ENCODE results near the gene NPNT.

Gene NPNT

DNA sequence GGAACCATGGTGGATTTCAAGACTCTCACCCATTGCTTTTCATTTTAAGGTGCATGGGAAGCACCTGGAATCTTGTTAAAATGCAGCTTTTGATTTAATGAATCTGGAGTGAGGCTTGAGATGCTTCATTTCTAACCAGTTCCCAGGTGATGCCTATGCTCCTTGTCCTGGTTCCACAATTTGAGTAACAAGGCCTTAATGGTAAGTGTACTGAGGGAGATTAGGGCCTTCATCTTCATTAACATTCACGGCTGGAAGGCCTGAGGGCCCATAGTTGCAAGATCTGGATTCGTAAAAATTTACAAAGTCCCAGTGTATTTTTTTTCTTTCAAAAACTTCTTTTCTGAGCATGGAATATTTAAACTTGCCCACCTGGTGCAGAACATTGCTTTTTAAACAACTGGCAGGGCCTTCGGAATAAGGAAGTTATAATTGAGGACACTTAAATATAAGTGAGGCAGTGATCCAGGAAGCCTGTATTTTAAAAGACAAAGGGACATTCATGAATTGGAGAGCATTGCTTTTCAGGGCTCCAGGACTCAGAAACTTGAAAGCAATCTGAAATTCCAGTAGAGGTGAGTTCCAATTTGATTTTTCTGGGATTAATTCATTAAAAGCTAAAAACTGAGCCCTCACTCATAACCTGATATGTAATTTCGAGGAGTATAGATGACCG lies 77.8 kb downstream of the NPNT start:
- DNase-seq, result no peak

DNA sequence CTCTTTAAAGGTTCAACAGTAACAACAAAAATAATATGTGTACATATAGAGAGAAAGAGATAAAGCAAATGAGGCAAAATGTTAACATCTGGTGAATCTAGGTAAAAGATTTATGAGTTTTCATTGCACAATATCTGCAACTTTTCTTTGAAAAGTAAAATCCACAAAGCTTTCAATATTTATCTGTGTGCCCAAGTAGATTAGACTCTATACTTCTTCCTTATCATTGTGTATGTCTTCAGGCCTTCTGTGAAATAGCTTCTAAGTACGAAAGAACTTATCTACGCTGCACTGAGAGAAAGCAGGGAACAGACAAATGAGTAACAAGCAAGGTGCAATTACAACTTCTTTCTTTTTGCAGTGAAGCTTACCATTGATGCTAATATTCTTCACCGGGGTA lies 81.6 kb downstream of the NPNT start:
- DNase-seq, result no peak

DNA sequence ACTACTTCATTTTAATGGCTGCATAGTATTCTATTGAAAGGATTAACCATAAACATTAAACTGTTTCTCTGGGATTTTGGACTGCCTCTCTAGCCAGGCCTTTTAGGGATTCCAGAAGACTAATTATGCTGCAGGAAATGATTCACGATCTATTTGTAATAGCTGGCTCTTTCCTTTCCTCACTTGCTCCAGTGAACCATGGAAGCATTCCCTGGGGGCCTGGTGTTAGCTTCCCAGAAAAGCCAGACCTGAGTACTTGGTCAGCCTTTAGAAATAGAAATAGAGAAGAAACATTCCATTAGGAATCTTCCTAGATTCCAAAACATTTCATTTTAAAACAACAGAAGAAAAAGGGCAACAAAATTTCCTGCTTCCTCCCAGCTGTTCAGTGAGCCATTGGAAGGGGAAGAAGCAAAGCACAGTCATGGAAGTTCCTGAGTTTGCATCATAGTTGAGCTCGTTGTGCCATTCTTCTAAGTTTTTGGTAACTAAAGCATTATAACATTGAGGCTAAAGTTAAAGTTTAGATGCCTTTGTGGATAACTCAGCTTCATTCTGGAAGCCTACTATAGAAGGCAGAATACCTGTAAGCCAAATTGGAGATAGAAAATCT lies 83.5 kb downstream of the NPNT start:
- DNase-seq, result no peak

DNA sequence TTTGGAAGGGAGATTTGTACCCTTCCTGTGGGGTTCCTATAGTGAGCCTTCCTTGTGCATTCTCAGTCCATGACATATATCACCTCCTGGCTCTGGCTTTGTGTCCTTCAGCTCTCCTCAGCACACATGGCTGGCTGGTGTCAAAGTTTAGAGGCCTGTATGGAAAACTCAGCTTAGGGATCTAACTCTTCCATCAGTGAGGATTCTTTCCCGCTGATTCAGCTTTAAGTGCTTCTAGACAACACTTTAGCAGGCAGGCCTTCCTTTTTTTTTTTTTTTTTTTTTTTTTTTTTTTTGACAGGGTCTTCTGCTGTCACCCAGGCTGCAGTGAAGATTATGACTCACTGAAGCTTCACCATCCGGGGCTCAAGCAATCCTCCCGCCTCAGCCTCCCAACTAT lies 84.2 kb downstream of the NPNT start:
- no peak for DNase-seq

DNA sequence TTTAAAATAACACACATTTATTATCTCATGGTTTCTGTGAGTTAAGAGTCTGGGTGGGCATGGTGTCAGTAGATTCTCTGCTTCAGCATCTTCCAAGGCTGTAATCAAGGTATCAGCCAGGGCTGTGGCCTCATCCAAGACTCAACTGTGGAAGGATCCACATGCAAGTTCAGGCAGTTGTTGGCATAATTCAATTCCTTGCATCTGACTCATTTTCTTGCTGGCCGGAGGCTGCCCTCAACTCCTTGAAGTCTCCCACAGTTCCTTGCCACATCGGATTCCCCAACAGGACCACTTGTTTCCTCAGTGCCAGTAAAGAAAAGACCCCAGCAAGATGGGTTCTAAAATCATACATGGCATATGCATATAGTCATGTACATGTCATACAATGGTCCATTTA lies 93.4 kb downstream of the NPNT start:
- no peak for DNase-seq

DNA sequence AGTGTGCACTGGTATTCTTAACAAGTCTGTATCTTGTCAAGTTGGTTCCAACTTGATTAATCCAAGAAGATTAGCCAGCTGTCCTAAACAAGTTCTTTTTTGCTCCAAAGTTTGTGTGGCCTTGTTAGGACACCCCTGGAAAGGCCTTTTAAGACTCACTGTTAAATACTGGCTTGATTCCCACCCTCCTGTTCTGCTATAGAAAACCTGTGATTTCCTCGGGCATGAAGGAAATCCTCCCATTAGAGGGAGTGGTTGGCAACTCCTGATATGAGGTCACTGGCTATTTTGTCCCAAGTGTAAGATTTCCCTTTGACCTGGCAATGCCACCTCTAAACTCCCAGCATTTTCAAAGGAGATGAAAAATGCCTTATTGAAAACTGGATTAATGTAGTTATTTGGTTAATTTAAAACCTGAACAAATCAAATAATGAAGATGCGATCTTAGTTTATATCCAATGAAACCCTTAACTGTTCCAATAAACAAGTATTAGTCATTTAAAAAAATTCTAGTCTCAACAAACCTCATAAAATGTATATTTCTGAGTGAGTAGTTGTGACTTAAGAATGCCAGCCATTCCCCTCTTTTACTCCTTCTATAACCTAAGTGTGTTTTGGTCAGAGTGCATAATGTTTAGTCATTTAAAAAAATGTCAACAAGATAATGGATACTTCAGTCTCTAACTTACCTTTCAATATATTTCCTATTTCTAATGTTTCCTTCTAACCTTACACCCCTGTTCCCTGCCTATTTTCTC lies 94.4 kb downstream of the NPNT start:
- no peak for DNase-seq

DNA sequence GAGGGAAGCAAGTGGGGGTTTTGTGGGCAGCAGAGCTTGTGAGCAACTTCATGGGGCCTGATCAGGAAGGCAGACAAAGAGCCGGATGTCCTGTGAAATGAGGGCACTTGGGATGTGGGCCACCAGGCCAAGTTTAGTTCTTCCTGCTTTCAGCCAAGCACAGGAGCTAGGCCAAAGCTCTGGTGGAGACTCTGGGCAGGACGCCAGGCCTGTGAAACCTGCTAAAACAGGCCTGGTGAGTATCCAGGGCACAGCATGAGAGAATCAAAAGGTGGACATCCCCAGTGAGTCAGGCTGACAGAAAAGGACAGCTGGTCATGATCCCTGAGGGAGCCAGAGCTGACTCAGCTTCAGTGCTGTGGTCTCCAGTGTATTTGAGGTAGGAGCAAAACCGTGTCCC lies 95.7 kb downstream of the NPNT start:
- DNase-seq, result no peak

DNA sequence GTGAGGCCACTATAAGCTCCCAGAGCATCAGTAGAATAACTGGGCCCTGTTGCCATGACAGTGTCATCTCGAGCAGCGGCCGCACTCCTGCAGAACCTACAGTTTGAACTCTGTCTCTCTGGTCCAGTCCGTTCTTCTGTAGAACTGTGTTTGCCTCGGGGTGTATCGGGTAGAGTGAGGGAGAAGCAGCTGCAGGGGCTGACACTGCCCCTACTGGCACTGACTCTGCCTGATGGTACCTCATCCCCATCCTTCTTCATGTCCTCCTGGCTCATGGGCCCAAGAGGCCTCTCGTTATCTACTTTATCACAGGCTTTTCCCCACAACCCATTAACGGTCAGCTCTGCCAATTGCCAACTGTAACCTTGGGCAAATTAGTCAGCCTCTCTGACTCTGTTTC lies 96.5 kb downstream of the NPNT start:
- no peak for DNase-seq

DNA sequence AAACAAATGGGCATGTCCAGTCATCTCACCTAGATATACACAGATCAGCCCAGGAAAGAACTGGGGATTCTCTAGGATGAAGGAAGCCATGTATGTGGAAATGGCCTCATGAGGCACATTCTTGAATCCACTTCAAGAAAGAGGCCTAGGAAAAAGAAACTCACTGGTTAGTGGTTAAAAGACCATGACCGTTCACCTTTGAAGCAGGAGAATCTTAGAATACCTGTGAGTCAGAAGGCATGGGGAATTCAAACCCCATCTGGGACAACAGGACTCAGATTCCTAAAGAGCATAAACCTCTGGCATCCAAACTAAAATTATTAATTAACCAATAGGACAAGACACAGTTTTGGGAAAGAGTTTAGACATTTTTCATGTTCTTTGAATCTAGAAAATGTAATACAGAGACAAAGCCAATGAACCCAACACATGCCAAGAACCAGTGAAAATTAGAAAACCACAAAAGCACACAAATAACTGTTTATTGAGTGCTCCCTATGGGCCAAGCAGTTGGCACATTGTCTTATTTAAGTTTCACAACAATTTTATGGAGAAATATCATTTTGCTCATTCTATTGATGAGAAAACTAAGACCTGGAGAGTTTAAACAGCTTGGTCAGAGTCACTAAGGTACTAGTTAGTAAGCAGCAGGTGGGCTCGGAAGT lies 97.5 kb downstream of the NPNT start:
- DNase-seq, result no peak

DNA sequence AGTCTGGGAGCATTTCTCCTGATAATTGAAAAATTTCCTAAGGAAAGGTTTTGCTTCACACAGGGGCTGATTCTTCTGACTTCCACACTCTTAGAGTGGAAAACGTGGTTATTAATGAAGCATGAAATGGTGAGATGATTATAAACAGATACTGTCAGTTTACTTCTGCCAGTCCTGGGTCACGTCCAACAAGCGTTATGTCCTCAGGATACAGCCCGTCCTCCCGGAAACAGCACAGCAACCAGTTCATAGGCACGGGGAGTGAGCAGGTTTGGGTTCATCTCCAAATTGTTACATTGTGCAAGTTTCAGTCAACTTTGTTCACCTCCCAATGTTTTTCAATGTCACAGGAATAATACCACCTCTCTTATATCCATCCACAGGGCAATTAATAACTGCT lies 98.8 kb downstream of the NPNT start:
- no peak for DNase-seq

DNA sequence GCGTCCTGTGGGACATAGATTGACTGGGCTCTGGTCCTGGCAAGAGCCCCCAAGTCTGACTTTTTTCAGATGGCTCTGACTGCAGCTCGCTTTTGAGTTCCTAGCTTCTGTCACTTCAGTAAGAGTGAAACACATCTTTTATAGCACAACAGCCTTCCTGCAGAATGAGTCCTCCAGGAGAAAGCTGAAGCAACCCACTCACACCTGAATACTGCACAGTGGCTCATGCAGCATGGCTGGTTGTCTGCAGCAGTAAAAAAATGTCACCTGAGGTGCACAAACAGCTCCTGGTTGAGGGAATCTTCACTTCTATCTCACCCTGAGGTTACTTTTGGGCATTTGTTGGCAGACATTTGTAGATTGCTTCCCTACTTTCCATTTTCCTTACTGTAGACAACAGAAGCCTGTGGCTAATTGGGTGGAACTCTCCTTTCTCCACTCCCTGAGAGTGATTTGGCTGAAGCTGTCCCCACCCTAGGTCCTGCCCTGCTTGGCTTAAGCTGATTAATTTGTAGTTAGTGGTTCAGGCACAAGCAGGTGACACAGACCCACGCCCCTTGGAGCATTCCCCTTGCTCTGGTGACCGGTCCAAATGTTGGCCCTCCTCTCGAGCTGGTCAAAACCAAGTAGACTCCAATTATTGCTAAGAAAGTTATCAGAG lies 99.7 kb downstream of the NPNT start:
- DNase-seq, result no peak

DNA sequence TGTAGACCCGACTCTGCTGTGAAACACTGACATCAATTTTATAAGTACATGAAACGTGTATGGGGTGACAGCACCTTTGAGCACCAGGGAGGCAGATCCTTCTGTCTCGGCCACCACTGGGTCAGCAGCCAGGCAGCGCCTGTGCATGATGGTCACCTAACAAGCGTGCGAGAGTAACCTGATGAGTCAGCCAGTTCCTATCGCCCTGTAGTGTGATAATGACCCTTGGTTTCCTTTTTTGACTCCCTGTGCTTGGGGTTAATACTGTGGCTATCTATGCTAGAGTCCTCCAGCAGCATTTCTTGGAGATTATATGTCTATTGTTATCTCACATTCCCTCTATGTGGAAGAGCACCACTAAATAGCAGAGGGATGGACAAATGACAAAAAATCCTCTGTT lies 101.6 kb downstream of the NPNT start:
- no peak for DNase-seq

DNA sequence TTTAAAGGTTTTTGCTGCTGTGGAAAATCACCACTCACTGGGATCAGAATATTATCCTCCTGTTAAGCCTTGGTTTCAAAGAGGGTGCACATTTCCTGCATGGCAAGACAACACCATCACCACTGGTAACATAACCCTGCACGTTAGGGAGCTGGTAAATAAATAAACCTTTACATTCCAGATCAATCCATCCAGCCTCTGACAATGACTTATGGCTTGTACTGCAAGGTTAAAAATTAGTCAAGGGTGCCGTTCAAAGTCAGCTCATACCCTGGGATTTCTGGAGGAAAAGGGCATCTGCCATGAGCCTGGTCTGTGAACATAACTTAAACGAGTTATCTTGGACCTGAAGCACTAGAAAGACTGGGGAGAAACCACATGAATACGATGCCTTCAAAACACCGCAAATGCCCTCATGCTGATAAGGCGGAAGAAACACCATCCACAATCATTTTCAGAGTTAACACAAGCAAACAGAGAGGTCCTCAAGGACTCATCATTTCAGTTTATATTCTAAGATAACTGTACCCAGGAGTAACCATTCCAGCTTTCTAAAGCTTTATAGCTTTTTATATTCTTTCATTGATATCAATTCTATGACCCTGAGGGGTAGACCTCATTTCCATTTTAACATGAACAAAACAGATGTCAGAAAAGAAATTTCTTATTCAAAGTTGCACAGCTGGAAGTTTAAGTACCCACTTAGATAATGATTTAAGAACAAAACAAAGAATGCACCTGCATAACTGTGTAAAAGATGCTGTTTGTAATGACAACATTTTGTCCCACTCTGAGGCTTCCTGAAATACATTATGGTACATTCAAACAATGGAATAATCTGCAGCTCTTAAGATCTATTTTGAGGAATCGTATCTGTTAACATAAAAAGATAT lies 103.1 kb downstream of the NPNT start:
- DNase-seq, result no peak

DNA sequence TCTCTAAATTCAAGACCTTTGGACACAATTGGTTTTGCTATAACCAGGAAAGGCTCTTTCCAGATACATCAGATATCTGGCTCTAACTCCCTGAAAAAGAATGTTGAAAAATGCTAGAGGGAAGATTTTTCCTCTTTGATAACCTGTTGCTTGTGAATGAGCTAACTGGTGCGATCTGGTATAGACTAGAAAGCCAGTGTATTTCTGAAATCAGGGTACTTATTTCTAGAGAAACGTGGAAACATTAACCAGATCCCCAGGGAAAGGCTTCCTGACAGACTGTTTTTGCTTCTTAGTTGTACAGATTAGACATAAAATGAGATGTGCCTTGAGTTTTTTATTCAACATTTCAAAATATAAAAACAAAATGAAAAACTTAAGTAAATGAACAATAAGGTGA lies 107.7 kb downstream of the NPNT start:
- DNase-seq, result no peak

DNA sequence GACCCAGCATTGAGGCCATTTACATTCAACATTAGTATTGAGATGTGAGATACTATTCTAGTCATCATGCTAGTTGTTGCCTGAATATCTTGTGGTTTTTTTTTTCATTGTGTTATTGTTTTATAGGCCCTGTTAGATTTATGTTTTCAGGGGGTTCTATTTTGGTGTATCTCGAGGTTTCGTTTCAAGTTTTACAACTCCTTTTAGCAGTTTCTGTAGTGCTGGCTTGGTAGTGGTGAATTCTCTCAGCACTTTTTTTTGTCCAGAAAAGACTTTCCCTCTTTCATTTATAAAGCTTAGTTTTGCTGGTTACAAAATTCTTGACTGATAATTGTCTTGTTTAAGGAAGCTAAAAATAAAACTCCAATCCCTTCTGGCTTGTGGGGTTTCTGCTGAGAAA lies 115.5 kb downstream of the NPNT start:
- DNase-seq, result no peak

DNA sequence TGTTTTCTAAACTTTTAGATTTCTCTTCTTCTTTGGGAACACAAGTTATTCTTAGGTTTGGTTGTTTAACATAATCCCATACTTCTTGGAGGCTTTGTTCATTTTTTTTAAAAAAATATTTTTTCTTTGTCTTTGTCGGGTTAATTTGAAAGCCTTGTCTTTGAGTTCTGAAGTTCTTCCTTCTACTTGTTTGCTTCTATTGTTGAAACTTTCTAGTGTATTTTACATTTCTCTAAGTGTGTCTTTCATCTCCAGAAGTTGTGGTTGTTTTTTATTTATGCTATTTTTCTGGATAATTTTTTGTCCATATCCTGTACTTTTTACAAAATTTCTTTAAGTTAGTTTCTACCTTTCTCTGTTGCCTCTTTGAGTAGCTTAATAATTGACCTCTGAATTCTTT lies 116.1 kb downstream of the NPNT start:
- no peak for DNase-seq

DNA sequence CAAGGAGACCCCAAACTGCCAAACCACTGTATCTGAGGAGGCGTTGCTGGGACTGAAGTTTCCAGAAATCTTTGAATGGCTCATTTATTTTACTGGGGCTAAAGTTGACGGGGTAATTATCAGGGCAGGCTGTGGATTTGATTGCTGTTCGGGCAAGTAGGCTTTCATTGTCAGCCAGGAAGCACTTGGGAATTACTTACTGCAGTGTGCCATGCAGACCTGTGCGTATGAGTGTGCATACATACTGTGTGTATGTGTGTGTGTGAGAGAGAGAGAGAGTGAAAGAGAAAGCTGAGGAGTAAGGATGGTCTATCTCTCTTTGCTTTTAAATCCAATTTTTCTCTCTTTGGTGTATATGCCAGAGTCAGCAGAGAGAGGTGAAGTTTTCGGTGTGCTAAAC lies 122.7 kb downstream of the NPNT start:
- DNase-seq, result no peak

DNA sequence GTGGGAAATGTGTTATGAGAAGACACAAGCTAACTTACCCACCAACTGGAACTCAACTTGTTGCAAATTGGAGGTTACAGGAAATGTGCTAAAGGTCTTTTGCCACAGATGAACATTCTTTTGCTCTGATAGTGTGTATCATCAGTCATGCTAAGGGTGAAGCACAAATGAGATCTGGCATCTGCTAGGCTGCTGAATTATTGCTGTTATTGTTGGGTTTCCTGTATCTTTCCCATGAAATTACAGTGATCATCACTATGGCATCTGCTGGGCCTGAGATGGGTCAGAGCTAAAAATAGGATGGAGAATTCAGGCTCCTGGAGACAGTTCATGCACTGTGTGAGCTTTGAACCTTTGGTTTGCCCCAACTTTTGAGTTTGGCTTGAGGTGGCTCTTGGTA lies 124.5 kb downstream of the NPNT start:
- no peak for DNase-seq
